Stimulated activated CD4-positive, alpha-beta T cell treated with anti-CD3 and anti-CD28 coated beads, TNF-alpha, amount 100 ng/mL, for 24 hours (primary cell): Measurements from ENCODE around the gene RAE1.

Source experiments
- DNase-seq, 3 experiments: peaks; one replicate each; pipeline ENCODE4 v3.0.0-alpha.2; 2020; ENCODE audit warnings: low read depth in 3 of 3

Gene RAE1

DNA sequence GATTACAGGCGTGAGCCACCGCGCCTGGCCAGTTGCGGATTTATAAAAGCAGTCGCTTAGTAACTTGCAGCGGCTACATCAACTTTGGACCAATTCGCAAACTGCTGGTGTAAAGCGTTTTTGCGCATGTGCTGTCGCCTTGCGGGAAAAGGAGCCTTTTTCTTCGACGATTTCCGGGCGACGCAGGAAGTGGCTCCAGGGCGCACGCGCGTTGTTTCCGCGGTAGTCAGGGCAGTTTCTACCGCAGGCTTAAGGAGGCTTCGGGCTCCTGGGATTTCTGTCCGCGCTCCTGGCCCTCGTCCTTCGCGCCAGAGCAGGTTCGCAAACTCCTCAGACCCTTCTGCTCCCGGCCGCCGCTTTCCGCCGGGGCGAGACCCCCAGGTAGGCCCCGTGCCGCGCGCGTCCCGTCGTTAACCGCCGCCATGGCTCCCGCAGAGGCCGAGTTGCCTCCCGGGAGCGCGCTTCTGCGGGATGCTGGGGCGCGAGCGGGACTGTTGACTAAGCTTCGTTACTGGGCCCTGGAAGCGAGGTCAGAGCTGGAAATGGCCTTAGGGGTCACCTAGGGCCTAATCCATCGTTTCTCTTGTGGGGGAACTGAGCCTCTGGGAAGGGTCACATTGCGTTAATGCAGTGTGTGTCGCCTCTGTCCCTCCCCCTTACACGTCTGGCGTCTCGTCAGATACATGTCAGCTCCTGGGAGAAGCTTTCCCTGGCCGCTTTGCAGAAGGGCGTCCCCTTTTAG lies at the start of gene RAE1:
RAE1 (plus strand) TSS at position 214 of the 742 bp plus-strand sequence. CDS start 2,784 bp downstream, outside the sequence.
- peak; percentile 81 to 88 (median 85) for DNase-seq

- DNase-seq, result no peak
These were observed 44.3 kb upstream of the RAE1 start for GRCh38 chr20:57306747-57307146.

DNA sequence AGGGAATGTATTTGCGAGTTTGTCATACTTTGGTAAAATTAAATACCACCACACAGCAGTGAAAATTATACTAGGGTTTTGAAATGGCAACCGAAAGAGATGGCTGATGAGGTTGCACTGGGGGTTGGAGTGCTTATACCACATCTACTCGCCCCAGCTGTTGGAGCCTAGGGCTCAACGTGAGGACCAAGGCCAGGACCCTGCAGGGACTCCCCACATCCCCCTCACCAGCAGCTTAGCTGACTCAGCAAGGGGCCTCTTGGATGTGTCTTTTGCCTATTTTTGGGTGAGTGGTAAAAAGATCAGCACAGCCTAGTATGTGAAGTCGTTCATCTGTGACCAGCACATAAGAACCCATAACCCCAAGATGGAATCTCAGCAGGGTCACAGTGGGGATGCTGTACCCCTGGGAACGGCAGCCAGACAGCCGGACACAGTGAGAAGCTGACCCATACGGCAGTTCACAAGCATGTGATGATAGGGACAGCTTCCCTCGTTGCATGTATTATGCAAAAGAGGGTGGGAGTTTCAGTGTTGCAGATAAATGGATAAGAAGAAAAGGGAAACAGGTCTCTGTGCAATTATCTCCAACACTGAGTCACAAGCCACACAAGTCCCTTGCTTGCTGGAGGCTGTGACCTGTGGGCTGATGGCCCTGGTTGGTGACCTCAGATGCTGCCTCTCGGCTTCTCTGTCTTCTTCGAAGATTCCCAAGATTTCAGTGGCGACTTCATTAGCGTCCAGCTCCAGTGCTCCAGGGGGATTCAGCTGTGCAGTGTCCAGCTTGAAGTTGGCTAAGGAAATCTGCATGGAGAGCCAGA lies 42.4 kb upstream of the RAE1 start:
- DNase-seq, result no peak

DNA sequence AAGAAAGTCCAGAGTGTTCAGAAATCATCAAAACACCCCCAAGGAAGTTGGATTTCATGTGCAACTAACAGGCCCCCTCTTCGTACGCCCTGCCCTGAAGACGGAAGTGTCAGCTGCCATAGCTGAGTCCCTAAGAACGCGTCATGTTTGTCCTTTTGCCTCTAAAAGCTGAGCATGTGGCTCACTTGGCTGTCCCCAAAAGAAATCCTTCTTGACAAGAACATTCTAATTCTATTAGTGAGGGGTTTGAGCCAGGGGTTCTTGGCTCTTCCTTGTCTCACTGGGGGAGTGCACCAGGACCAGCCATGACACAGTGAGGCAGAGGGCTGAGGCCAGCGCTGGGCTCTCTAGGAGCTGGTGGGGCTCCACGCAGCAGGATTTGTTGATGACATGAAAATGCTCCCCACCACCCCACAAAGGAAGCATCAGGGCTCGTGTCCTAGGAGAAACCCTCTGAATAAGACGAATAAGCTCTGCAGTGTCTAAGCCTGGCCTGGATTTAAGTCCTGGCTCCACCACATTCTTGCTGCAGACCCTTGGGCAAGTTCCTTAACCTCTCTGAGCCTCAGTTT lies 41.4 kb upstream of the RAE1 start:
- no peak for DNase-seq

GRCh38 chr20:57310821-57311514 lies 40.1 kb upstream of the RAE1 start:
- DNase-seq, result no peak

GRCh38 chr20:57312138-57312537 lies 38.9 kb upstream of the RAE1 start:
- DNase-seq, result no peak

GRCh38 chr20:57313230-57313629 lies 37.8 kb upstream of the RAE1 start:
- DNase-seq, result no peak

DNA sequence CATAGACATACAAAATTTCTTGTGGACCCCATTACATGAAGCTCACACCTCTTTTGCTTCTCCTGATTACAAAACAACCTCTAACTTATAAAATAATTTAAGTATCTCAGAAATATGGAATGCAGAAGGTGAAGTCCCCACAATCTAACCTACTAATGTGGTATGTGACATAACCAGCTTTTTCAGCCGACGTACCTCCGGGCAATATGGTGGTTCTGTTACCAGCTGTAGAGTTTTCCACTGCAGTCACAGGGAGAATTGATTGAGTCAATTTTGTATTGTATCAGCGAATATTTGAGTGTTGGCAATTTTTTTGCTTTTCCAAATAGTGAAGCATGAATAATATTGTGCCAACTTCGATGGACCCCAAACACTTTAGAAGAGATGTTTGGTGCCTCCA lies 37.1 kb upstream of the RAE1 start:
- DNase-seq, result no peak

DNA sequence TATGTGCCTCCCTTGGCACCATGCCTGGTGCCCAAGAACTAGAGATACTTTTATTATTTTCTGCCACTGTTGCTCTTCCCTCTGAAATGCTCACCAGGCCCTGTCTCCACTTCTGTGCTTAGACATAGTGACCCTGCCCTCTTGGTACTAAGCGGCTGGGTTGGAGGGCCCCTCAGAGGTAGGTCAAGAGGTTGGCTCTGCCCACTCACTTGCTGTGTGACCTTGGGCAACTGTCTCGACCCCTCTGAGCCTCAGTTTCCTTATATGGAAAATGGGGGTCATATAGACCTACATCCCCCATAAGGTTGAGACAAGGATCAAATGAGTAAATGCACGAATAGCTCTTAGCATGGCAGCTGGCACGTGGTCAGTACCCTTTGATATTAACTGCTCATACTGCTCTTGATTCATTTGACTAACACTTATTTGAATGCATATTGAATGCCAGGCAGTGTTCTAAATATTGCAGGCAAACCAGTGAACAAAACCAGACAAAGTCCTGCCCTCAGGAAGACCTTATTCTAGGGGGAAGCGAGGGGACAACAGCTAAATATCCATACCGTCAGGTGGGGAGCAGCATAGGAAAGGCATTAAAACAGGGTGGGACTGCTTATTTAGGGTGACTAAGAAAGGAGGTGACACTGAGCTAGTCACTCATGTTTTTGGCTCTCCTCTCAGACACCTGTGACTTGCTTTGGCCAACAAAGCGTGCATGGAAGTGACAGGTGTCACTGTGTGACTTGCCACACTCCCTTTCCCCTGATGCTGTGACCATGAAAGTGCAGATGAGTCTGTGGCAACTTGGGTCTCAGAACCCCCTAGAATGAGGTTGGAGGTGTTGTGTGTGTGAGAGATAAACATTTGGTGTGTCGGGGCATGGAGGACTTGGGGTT lies 35.7 kb upstream of the RAE1 start:
- DNase-seq, result no peak

DNA sequence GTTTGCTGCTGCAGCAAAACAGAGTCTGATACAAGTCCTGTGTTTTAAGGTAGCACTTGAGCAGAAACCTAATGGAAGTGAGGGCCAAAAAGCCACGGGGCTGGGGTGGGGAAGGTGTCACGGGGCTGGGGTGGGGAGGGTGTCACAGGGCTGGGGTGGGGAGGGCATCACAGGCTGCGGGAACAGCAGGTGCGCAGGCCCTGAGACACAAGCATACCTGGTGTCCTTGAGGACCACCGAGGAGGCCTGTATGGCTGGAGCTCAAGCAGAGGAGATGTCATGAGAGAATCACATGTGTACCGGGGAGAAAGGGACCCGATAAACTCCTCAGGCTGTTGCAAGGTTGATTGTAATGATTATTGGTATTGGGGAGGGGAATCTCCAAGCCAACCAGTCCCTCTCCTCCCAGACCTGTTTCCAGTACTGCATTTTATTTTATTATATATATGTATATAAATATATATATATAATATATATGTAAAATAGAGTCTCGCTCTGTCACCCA lies 35.0 kb upstream of the RAE1 start:
- DNase-seq, result no peak

GRCh38 chr20:57316795-57317201 lies 34.3 kb upstream of the RAE1 start:
- DNase-seq, result no peak

DNA sequence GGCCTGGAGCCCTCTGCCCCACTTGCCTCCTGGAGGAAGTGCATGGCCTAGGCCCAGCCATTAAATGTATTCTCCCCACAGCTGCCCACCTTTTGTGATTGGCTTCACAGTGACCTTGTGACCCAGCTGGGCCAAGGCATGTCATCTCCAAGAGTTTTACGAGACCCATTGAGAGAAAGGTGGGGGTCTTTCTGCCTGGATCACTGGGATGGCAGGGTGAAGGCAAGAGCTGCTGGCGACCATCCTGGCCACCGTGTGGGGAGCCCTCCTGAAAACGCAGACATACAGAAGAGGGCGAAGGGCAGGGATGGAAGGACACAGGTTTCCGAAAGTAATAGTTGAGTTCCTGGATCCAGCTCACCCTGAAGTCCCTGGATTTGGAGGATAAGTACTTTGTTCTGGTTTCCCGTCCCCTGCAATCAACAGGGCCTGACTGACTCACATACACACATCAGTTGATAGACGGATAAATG lies 33.7 kb upstream of the RAE1 start:
- DNase-seq, result no peak

- DNase-seq, result no peak
These were observed 33.2 kb upstream of the RAE1 start for GRCh38 chr20:57317789-57318371.

DNA sequence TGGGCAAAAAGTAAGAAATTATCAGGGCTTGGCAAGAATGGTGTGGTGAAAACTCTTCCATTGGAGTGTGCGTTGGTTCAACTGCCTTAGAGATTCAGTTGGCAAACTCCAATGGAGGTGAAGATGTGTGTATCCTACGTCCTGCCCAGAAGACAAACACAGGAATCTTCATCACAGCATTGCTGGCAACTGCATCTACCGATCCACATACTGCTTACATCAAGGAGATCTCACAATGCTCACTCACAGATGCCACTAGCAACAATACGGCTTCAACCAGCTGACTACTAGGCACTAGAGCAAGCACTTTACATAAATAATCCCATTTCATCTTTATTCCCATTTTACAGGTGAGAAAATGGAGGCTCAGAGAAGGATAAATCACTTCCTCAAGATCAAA lies 31.5 kb upstream of the RAE1 start:
- DNase-seq, result no peak

DNA sequence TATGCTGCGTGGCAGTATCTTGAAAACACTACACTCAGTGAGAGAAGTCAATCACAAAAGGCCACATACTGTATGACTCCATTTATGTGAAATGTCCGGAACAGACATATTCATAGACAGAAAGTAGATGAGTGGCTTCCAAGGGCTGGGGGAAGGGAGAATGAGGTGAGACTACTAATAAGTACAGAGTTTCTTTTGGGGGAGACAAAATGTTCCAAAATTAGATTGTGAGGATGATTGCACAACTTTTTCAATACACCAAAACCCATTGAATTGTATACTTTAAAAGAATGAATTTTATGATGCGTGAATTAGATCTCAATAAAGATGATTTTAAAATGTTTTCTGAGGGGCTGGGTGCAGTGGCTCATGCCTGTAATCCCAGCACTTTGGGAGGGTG lies 30.7 kb upstream of the RAE1 start:
- DNase-seq, result no peak

DNA sequence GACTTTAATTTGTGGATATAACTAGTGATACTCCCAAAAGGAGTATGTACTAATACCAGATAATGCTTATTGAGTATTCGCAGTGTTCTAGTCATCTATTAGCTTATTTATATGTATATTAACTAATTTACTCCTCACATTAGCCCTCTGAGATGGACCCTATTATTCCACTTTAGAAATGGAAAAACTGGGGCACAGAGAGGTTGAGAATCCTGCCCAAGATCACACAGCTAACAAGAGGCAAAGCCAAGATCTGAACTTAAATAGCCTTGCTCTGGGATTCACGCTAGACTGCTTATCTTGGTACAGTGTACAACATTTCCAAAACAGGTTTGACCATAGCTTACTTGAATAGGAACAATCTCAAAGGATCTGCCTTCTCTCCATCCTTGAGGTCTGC lies 29.9 kb upstream of the RAE1 start:
- no peak for DNase-seq

DNA sequence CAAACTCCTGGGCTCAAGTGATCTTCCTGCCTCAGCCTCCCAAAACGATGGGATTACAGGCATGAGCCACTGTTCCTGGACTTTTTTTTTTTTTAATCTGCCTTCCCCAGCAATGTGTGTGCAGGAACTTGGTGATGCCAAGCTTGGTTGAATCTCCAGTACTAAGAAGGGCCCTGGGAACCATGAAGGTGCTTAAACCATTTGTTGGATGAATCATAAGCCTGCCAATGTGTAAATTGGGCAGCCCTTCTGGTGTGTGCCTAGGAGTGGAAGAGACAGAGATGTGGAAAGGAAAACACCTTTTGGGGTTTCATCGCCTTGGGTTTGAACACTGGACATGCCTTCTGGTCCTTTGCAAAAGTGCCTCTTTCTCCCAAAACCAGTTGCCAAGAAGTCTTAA lies 28.6 kb upstream of the RAE1 start:
- DNase-seq, result no peak

DNA sequence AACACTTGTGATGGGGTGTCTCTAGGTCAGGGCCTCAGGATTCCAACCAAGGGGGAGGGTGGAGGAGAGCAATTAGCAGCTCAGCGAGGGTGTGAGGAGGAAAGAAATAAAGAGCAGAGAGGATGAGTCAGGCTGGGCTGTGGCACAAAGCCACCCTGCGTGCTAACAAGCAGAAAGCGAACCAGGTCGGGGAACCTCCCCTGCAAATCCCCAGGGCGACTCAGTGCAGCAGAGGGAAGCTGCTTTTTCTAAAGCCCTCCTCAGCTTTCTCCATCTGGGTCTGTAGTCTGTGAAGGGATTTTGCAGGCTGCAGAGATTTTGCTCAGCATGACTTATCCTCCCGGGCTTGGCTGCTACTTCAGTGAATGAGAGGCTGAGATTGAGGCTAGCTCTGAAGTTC lies 28.0 kb upstream of the RAE1 start:
- no peak for DNase-seq

DNA sequence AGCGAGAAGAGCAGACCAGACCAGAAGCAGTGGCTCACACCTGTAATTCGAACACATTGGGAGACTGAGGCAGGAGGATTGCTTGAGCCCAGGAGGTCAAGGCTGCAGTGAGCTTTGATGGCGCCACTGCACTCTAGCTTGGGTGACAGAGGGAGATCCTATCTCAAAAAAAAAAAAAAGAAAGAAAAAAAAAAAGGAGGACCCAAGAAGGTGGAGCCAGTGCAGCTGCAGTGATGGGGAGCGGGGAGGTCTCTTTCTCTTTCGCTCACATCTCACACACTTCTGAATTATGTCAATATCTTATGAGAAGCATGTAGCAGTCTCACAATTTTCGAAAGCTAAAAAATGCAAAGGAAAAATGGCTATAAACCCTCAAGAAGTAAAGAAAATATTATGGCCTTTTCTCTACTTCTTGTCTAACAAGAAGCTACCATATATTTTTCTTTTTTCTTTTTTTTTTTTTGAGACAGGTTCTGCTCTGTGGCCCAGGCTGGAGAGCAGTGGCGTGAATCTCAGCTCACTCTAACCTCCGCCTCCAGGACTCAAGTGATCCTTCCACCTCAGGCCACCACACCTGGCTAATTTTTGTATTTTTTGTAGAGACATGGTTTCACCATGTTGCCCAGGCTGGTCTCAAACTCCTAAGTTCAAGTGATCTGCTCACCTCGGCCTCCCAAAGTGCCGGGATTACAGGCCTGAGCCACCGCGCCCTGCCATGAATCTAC lies 25.3 kb upstream of the RAE1 start:
- no peak for DNase-seq
